Mesendoderm (in vitro differentiated cells): ENCODE results near the gene LRRC7.

Source experiments
- DNase-seq: peaks from one replicate; pipeline ENCODE4 v3.0.0; 2013
- H2AK5ac ChIP-seq: 2 replicates; pipeline ENCODE4 v1.6.1; 2013; ENCODE audit warnings: low read length, inconsistent platforms
- H2BK120ac ChIP-seq: 2 replicates; pipeline ENCODE4 v1.6.1; 2013; ENCODE audit warnings: low read depth, mild to moderate bottlenecking, low read length, moderate library complexity, mixed read lengths
- H2BK15ac ChIP-seq: replicated peaks from 2 replicates; pipeline ENCODE4 v1.6.1; 2013; ENCODE audit warnings: low read depth, mild to moderate bottlenecking, moderate library complexity
- H2BK5ac ChIP-seq: 2 replicates; pipeline ENCODE4 v1.6.1; 2013; ENCODE audit warnings: low read length, inconsistent platforms
- H3K18ac ChIP-seq: 2 replicates; pipeline ENCODE4 v1.6.1; 2013; ENCODE audit warnings: mild to moderate bottlenecking, low read length, mixed read lengths
- H3K23ac ChIP-seq: one replicate; pipeline ENCODE4 v1.6.1; 2013; ENCODE audit warnings: low read length
- H3K27ac ChIP-seq: 2 replicates; pipeline ENCODE4 v1.5.1; 2013; ENCODE audit warnings: low read depth, mild to moderate bottlenecking, inconsistent platforms, low read length, moderate library complexity
- H3K27me3 ChIP-seq: 2 replicates; pipeline ENCODE4 v1.6.1; 2013; ENCODE audit warnings: low read length, control low read depth, mild to moderate bottlenecking, inconsistent platforms; ENCODE audit not compliant: insufficient read depth, poor library complexity
- H3K36me3 ChIP-seq: 2 replicates; pipeline ENCODE4 v1.6.1; 2013; ENCODE audit warnings: low read length, inconsistent platforms; ENCODE audit not compliant: control insufficient read depth, insufficient read depth
- H3K4ac ChIP-seq: one replicate; pipeline ENCODE4 v1.6.1; 2013; ENCODE audit warnings: low read depth, mild to moderate bottlenecking, low read length, moderate library complexity
- H3K4me1 ChIP-seq: 2 replicates; pipeline ENCODE4 v1.6.1; 2013; ENCODE audit warnings: low read depth, low read length, inconsistent platforms; ENCODE audit not compliant: control insufficient read depth
- H3K4me2 ChIP-seq: 2 replicates; pipeline ENCODE4 v1.6.1; 2013; ENCODE audit warnings: low read length
- H3K4me3 ChIP-seq: 2 replicates; pipeline ENCODE4 v1.5.1; 2013; ENCODE audit warnings: mild to moderate bottlenecking, low read length
- H3K56ac ChIP-seq: one replicate; pipeline ENCODE4 v1.6.1; 2013; ENCODE audit warnings: low read length
- H3K79me1 ChIP-seq: 2 replicates; pipeline ENCODE4 v1.6.1; 2013; ENCODE audit warnings: low read length, inconsistent platforms
- H3K79me2 ChIP-seq: 2 replicates; pipeline ENCODE4 v1.6.1; 2013; ENCODE audit warnings: mild to moderate bottlenecking, low read length; ENCODE audit not compliant: control insufficient read depth, insufficient read depth
- H3K9ac ChIP-seq: 2 replicates; pipeline ENCODE4 v1.6.1; 2013; ENCODE audit warnings: low read length, inconsistent platforms
- H4K5ac ChIP-seq: one replicate; pipeline ENCODE4 v1.6.1; 2013; ENCODE audit warnings: low read length
- H4K8ac ChIP-seq: one replicate; pipeline ENCODE4 v1.6.1; 2013; ENCODE audit warnings: low read depth, mild to moderate bottlenecking, control low read depth, low read length, moderate library complexity
- WGBS: extraction: QIAGEN DNeasy Blood & Tissue Kit; methylation state at CpG from one replicate; pipeline ENCODE4 v1.1.7; 2013; ENCODE audit warnings: low lambda C conversion rate, missing lambda C conversion rate; ENCODE audit not compliant: insufficient coverage; ENCODE audit errors: extremely low coverage; 5-methylcytosine and 5-hydroxymethylcytosine counted together

LRRC7 gene

DNA sequence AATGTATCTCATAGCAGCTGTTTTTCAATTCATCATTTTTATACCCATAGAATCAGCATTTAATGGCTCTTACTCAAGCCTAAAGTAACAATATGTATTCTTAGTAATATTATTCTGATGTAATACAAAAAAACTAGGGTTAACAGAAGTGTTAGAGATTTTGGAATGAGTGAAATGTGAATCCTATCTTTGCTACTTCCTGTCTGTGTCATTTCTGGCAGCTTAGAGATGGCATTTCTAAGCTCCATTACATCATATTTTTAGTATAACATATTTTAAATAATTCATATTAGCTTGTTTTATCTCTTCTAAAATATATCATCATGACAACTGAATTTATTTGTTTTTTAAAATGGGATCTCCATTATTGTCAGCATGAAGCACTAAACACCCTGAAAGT is 90.2 kb downstream of the LRRC7 start:
- no peak overlapping the region for H3K9ac ChIP-seq
- no peak overlapping the region for H2BK15ac ChIP-seq
- no peaks in the 10 kb centered on the region for H3K36me3 ChIP-seq
- H3K4me1 ChIP-seq = no peaks in the 10 kb centered on the region
- H3K79me2 ChIP-seq = no peaks in the 10 kb centered on the region
- no peak for DNase-seq
- no peak overlapping the region for H3K18ac ChIP-seq
- H2BK5ac ChIP-seq = no peak overlapping the region
- no peak overlapping the region for H3K56ac ChIP-seq
- no peak overlapping the region for H2BK120ac ChIP-seq
- no peaks in the 10 kb centered on the region for H3K79me1 ChIP-seq
- no peaks in the 10 kb centered on the region for H3K27me3 ChIP-seq
- H4K5ac ChIP-seq = no peak overlapping the region
- no peak overlapping the region for H4K8ac ChIP-seq
- no peak overlapping the region for H2AK5ac ChIP-seq
- no peak overlapping the region for H3K4me3 ChIP-seq
- no peak overlapping the region for H3K23ac ChIP-seq
- H3K4me2 ChIP-seq = no peak overlapping the region
- H3K4ac ChIP-seq = no peak overlapping the region
- no peak overlapping the region for H3K27ac ChIP-seq

DNA sequence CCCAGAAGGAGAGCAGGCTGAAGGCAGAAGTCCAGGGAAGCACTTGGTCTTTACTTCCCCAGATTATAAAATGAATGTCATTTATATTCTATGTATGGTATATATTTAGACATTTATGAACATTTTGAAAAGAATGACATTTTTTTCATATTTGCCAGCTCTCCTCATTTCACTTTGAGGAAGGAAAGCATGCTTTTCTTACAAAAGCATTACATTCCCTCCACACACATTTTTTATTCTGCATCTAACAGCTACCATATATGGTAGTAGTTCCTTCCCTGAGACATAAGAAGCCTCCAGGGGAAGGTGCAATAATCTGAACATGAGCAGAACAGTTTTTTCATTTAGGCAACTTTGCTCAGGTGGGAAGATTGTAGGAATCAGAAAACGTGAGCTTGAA is 94.0 kb downstream of the LRRC7 start:
- Histone ChIP-seq H3K18ac (no peak overlapping the region), H3K79me2 (no peaks in the 10 kb centered on the region), H3K4me1 (no peaks in the 10 kb centered on the region), H3K56ac (no peak overlapping the region), H3K4me2 (no peak overlapping the region), H4K8ac (no peak overlapping the region), H3K9ac (no peak overlapping the region), H3K79me1 (no peaks in the 10 kb centered on the region), H4K5ac (no peak overlapping the region), H3K36me3 (no peaks in the 10 kb centered on the region), H3K27me3 (no peaks in the 10 kb centered on the region), H3K4me3 (no peak overlapping the region), H2BK15ac (no peak overlapping the region), H3K27ac (no peak overlapping the region), H3K23ac (no peak overlapping the region), H3K4ac (no peak overlapping the region), H2BK5ac (no peak overlapping the region), H2BK120ac (no peak overlapping the region), H2AK5ac (no peak overlapping the region)
- no CpG with 5 or more reads among the region's 1 CpG for WGBS
- DNase-seq = no peak

DNA sequence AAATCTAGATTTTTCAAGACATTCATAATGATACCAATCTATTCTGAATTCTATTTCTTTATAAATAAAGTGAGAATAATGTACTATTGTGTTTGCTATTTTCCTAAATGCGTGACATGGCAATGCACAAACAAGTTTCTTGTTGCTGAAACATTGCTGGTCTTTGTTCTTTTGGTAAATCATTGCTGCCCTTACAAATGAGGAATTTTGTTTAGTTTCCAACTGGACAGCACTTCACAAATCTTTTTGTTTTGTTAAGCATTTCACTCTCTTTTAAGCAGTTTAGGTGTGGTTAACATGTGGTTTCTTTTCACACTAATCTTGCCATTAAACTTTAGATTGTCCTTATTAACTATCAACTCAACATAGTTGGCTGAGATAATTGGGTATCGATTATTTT is 94.6 kb downstream of the LRRC7 start:
- Histone ChIP-seq H2BK15ac (no peak overlapping the region), H2BK5ac (no peak overlapping the region), H4K8ac (no peak overlapping the region), H3K18ac (no peak overlapping the region), H2BK120ac (no peak overlapping the region), H2AK5ac (no peak overlapping the region), H4K5ac (no peak overlapping the region), H3K4me1 (no peaks in the 10 kb centered on the region), H3K4ac (no peak overlapping the region), H3K79me1 (no peaks in the 10 kb centered on the region), H3K27ac (no peak overlapping the region), H3K27me3 (no peaks in the 10 kb centered on the region), H3K4me3 (no peak overlapping the region), H3K36me3 (no peaks in the 10 kb centered on the region), H3K56ac (no peak overlapping the region), H3K4me2 (no peak overlapping the region), H3K79me2 (no peaks in the 10 kb centered on the region), H3K23ac (no peak overlapping the region), H3K9ac (no peak overlapping the region)
- no CpG with 5 or more reads among the region's 2 CpGs for WGBS
- DNase-seq = no peak

DNA sequence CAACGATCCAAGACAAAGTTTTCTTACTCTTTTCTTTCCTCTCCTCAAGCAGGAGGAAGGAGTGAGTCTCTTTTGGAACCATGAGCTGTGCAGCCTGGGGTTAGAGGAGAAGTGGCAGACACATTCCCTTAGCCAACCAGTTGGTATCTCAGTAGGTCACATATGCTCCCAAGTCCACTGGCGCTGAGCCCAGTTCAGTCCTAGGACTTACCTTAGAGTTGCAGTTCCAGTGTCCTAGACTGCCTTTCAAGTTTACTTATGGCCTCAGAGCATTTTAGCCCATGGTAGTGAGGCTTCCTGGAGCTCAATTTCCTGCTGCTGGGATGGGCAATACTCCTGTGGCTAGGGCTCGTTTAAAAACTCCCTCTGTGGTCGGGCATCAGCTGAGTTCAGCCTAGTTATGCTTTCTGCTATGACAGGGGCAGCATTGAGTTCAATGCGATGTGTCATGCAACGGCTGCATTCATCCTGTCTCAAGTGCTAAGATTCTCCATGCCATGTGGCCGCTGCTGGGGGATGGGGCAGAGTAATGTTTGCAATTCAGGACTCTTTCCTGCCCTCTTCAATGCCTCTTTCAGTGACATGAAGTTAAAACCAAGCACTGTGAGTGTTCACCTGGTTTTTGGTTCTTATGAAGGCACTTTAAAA is 103.8 kb downstream of the LRRC7 start:
- H3K23ac ChIP-seq = no peak overlapping the region
- no peaks in the 10 kb centered on the region for H3K27me3 ChIP-seq
- H2BK5ac ChIP-seq = no peak overlapping the region
- H3K79me1 ChIP-seq = no peaks in the 10 kb centered on the region
- H3K79me2 ChIP-seq = no peaks in the 10 kb centered on the region
- no peak overlapping the region for H3K9ac ChIP-seq
- H3K36me3 ChIP-seq = no peaks in the 10 kb centered on the region
- H3K18ac ChIP-seq = no peak overlapping the region
- no peak overlapping the region for H4K5ac ChIP-seq
- no peak overlapping the region for H2BK120ac ChIP-seq
- H2AK5ac ChIP-seq = no peak overlapping the region
- H3K4me3 ChIP-seq = no peak overlapping the region
- no peaks in the 10 kb centered on the region for H3K4me1 ChIP-seq
- DNase-seq = peak; percentile 13
- WGBS = no CpG with 5 or more reads among the region's 7 CpGs
- no peak overlapping the region for H3K4ac ChIP-seq
- no peak overlapping the region for H2BK15ac ChIP-seq
- no peak overlapping the region for H4K8ac ChIP-seq
- H3K27ac ChIP-seq = no peak overlapping the region
- H3K4me2 ChIP-seq = no peak overlapping the region
- no peak overlapping the region for H3K56ac ChIP-seq

DNA sequence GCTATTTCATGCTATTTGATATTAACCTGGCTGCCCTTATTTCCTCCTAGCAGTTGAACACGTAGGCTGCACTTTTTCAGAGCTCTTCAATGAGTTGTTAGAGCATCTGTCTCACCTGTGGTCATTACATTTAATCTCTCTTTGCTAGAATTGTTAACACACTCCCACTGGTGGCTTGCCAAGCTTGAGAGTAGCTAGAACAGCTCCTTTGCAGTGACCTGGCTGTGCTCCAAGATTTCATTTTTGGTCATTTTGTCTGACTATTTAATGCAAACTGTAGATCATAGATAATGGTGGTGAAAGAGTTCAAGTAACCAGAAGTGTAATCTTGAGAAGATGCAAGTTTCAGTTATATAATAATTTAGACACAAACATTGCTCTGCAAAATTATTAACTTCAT is 105.6 kb downstream of the LRRC7 start:
- WGBS = no CpG with 5 or more reads among the region's 1 CpG
- no peak overlapping the region for H3K23ac ChIP-seq
- H2BK15ac ChIP-seq = no peak overlapping the region
- H2BK5ac ChIP-seq = no peak overlapping the region
- H3K4ac ChIP-seq = no peak overlapping the region
- no peak overlapping the region for H2AK5ac ChIP-seq
- H3K9ac ChIP-seq = no peak overlapping the region
- H3K56ac ChIP-seq = no peak overlapping the region
- no peaks in the 10 kb centered on the region for H3K4me1 ChIP-seq
- no peak overlapping the region for H3K18ac ChIP-seq
- H4K5ac ChIP-seq = no peak overlapping the region
- no peaks in the 10 kb centered on the region for H3K36me3 ChIP-seq
- no peak overlapping the region for H3K4me3 ChIP-seq
- no peak overlapping the region for H2BK120ac ChIP-seq
- H3K4me2 ChIP-seq = no peak overlapping the region
- H4K8ac ChIP-seq = no peak overlapping the region
- no peak overlapping the region for H3K27ac ChIP-seq
- H3K79me1 ChIP-seq = no peaks in the 10 kb centered on the region
- H3K27me3 ChIP-seq = no peaks in the 10 kb centered on the region
- no peaks in the 10 kb centered on the region for H3K79me2 ChIP-seq
- DNase-seq = no peak

DNA sequence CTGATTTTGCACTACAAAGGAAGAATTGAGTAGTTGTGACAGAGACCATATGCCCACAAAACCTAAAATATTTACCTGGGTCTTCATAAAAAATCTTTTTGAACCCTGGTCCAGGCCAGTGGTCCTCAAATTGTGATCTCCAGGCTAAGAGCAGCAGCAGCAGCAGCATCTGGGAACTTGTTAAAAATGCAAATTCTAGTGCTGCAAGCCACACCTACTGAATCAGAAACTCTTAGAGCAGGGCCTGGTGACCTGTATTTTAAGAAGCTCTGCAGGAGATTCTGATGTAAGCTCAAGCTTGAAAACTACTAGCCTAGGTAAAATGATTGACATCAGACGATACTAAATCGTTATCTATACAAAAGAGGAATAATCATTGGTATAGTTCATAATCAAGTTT is 112.2 kb downstream of the LRRC7 start:
- DNase-seq = no peak
- no peaks in the 10 kb centered on the region for H3K79me2 ChIP-seq
- H2BK120ac ChIP-seq = no peak overlapping the region
- H4K5ac ChIP-seq = no peak overlapping the region
- H3K4me1 ChIP-seq = no peaks in the 10 kb centered on the region
- no CpG with 5 or more reads among the region's 2 CpGs for WGBS
- no peak overlapping the region for H2AK5ac ChIP-seq
- H3K27ac ChIP-seq = no peak overlapping the region
- no peak overlapping the region for H3K18ac ChIP-seq
- H3K56ac ChIP-seq = no peak overlapping the region
- H3K27me3 ChIP-seq = no peaks in the 10 kb centered on the region
- no peaks in the 10 kb centered on the region for H3K36me3 ChIP-seq
- no peak overlapping the region for H3K23ac ChIP-seq
- no peak overlapping the region for H4K8ac ChIP-seq
- H2BK5ac ChIP-seq = no peak overlapping the region
- H3K4me2 ChIP-seq = no peak overlapping the region
- H3K4ac ChIP-seq = no peak overlapping the region
- H3K4me3 ChIP-seq = no peak overlapping the region
- no peak overlapping the region for H2BK15ac ChIP-seq
- no peak overlapping the region for H3K9ac ChIP-seq
- H3K79me1 ChIP-seq = no peaks in the 10 kb centered on the region
